Stomach (tissue), 4 donors: Measurements from ENCODE around the gene KREMEN2.

ENCODE experiments used
- CTCF ChIP-seq, 7 experiments: fragments of 450-650 bp in 4 of 7; fragments of 200-600 bp in 3 of 7; sonication (generic) in 3 of 7; IDR thresholded peaks; one replicate each; pipeline ENCODE4 v1.5.1; 2016 to 2019; ENCODE audit warnings: antibody characterized with exemption in 7 of 7, control low read depth in 2 of 7, mild to moderate bottlenecking in 1 of 7
- POLR2A ChIP-seq, 4 donors: fragments of 450-650 bp; IDR thresholded peaks; one replicate each; pipeline ENCODE4 v1.6.1; 2016; ENCODE audit warnings: antibody characterized with exemption in 4 of 4, control low read depth in 2 of 4, mild to moderate bottlenecking in 1 of 4, moderate library complexity in 1 of 4
- POLR2AphosphoS5 ChIP-seq, 3 donors: sonication (generic); formaldehyde crosslinking; IDR thresholded peaks; one replicate each; pipeline ENCODE4 v1.6.1; 2016; ENCODE audit warnings: antibody characterized with exemption in 3 of 3

GRCh38 chr16:2975161-2975795, 11.2 kb downstream of the KREMEN2 start:
- TF ChIP-seq CTCF (IDR thresholded peaks at IDR 0.05), result no peak
- no peak for TF ChIP-seq POLR2AphosphoS5 (IDR thresholded peaks at IDR 0.05)
- TF ChIP-seq POLR2A (IDR thresholded peaks at IDR 0.05), result no peak
